Endodermal cell (in vitro differentiated cells): Measurements from ENCODE around the gene FAF2. TPM values are rescaled to one million over a fixed set of nuclear protein-coding genes. Genes with fewer than 3 reads are reported as not detected.

ENCODE experiments used
- DNase-seq: peaks from one replicate; pipeline ENCODE4 v3.0.0-alpha.2; 2017
- H3K27ac ChIP-seq: 2 replicates; pipeline ENCODE4 v1.5.1; 2013; ENCODE audit warnings: mild to moderate bottlenecking, low read depth, low read length, moderate library complexity
- H3K27me3 ChIP-seq: 2 replicates; pipeline ENCODE4 v1.6.1; 2013; ENCODE audit warnings: mild to moderate bottlenecking, low read length, moderate library complexity; ENCODE audit not compliant: insufficient read depth, control insufficient read depth, poor library complexity, severe bottlenecking
- H3K36me3 ChIP-seq: 2 replicates; pipeline ENCODE4 v1.7.0; 2013; ENCODE audit warnings: mild to moderate bottlenecking, low read length, moderate library complexity; ENCODE audit not compliant: control insufficient read depth, insufficient read depth
- H3K4me1 ChIP-seq: one replicate; pipeline ENCODE4 v1.7.0; 2013; ENCODE audit warnings: low read length; ENCODE audit not compliant: control insufficient read depth, insufficient read depth
- H3K4me3 ChIP-seq: 2 replicates; pipeline ENCODE4 v1.5.1; 2013; ENCODE audit warnings: mild to moderate bottlenecking, low read length, moderate library complexity
- H3K9ac ChIP-seq: 2 replicates; pipeline ENCODE4 v1.6.1; 2013; ENCODE audit warnings: mild to moderate bottlenecking, low read length, moderate library complexity; ENCODE audit not compliant: poor library complexity, severe bottlenecking; ENCODE audit errors: extremely low read depth
- H3K9me3 ChIP-seq: 2 replicates; pipeline ENCODE4 v1.6.1; 2013; ENCODE audit warnings: mild to moderate bottlenecking, low read length, moderate library complexity; ENCODE audit not compliant: control insufficient read depth
- H3K27ac Mint-ChIP-seq: 2 replicates; pipeline ENCODE4 v1.8.0; 2020; ENCODE audit warnings: mixed read lengths
- H3K27me3 Mint-ChIP-seq: 2 replicates; pipeline ENCODE4 v1.8.0; 2021; ENCODE audit warnings: mild to moderate bottlenecking, mixed read lengths; ENCODE audit not compliant: insufficient read depth
- H3K36me3 Mint-ChIP-seq: 2 replicates; pipeline ENCODE4 v1.8.0; 2020; ENCODE audit warnings: low read depth, mixed read lengths
- H3K4me1 Mint-ChIP-seq: 2 replicates; pipeline ENCODE4 v1.8.0; 2020; ENCODE audit warnings: mixed read lengths
- H3K4me3 Mint-ChIP-seq: 2 replicates; pipeline ENCODE4 v1.8.0; 2020; ENCODE audit warnings: mild to moderate bottlenecking, moderate library complexity, mixed read lengths
- H3K9me3 Mint-ChIP-seq: 2 replicates; pipeline ENCODE4 v1.8.0; 2020; ENCODE audit warnings: mild to moderate bottlenecking, mixed read lengths
- WGBS, 2 experiments: methylation state at CpG; one replicate each; pipeline versions ENCODE4 v1.1.5 to v1.1.7; 2013; ENCODE audit warnings: missing lambda C conversion rate in 2 of 2, mixed read lengths in 1 of 2; ENCODE audit not compliant: insufficient coverage in 1 of 2, insufficient read length in 1 of 2; 5-methylcytosine and 5-hydroxymethylcytosine counted together
- total RNA-seq, 2 donors: library from RNA; stranded (reverse); fragmentation: NEBNext Ultra II Directional in 1 of 2; extraction: Animal tissue kit (Norgen Biotek cat#: 25700) in 1 of 2; gene quantifications; 2 replicates in 1 of 2; 3 replicates in 1 of 2; pipeline ENCODE4 v1.2.1, GENCODE V29; 2021
- TF ChIP-seq, protein P1 (sequence below): fragments of 200-600 bp; sonication (generic); conservative IDR thresholded peaks from 2 replicates; pipeline ENCODE4 v1.5.0; 2021; ENCODE audit warnings: antibody characterized with exemption, mild to moderate bottlenecking

FAF2 gene
- total RNA-seq, 2 donors from 2014 or later: 42.9 to 53.0 TPM

DNA sequence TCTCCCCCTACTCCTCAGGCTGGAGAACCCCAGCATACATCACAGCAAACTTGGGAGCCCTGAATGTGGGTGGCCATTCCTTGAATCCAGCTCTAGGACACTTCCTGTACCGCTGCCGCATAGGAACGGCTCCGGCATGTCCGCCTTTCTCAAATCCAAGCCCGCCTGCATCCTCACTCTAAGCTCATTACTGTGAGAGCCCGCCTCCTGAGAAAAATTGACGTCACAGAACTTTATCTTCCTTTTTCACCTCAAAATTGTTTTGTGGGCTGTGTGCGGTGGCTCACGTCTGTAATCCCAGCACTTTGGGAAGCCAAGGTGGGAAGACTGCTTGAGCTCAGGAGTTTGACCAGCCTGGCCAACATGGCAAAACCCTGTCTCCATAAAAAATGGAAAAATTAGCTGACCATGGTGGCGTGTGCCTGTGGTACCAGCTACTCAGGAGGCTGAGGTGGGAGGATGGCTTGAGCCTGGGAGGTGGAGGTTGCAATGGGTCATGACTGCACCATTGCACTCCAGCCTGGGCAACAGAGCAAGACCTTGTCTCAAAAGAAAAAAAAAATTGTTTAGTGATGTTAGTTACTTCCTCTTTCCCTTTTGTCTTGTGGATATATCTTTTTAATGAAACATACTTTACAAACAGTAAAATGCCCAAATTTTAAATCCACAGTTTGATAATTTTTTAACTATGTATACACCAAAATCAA is 66.2 kb downstream of the FAF2 start:
- Mint-ChIP-seq H3K27me3 (no peaks in the 10 kb centered on the region), H3K27ac (no peak overlapping the region), H3K4me1 (peaks cover 3% of the 10 kb centered on the region), H3K9me3 (no peaks in the 10 kb centered on the region), H3K4me3 (no peak overlapping the region), H3K36me3 (peaks cover 7% of the 10 kb centered on the region)
- Histone ChIP-seq H3K9me3 (no peaks in the 10 kb centered on the region), H3K4me1 (no peaks in the 10 kb centered on the region), H3K27ac (no peak overlapping the region), H3K9ac (no peak overlapping the region), H3K27me3 (no peaks in the 10 kb centered on the region), H3K36me3 (peaks cover 9% of the 10 kb centered on the region), H3K4me3 (no peak overlapping the region)
- DNase-seq: no peak
- WGBS, 2 experiments: 94 to 95% methylated on average over 11 of the region's 11 CpGs
- TF ChIP-seq, protein P1, sequence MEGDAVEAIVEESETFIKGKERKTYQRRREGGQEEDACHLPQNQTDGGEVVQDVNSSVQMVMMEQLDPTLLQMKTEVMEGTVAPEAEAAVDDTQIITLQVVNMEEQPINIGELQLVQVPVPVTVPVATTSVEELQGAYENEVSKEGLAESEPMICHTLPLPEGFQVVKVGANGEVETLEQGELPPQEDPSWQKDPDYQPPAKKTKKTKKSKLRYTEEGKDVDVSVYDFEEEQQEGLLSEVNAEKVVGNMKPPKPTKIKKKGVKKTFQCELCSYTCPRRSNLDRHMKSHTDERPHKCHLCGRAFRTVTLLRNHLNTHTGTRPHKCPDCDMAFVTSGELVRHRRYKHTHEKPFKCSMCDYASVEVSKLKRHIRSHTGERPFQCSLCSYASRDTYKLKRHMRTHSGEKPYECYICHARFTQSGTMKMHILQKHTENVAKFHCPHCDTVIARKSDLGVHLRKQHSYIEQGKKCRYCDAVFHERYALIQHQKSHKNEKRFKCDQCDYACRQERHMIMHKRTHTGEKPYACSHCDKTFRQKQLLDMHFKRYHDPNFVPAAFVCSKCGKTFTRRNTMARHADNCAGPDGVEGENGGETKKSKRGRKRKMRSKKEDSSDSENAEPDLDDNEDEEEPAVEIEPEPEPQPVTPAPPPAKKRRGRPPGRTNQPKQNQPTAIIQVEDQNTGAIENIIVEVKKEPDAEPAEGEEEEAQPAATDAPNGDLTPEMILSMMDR: no peak

DNA sequence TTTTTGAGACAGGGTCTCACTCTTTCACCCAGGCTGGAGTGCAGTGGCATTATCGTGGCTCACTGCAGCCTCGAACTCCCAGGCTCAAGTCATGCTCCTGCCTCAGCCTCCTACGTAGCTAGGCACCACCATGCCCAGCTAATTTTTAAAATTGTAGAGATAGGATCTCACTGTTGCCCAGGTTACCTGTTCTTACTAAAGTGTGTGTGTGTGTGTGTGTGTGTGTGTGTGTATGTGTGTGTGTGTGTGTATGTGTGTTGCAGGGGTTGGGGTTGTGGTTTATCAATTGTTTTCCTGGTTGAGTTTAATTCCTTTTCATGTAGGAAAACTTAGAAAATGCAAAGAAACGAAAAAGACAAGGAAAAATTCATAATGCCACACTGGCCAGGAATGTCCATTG is 67.2 kb downstream of the FAF2 start:
- Mint-ChIP-seq H3K4me3 (no peak overlapping the region), H3K27me3 (peaks cover 2% of the 10 kb centered on the region), H3K36me3 (no peaks in the 10 kb centered on the region), H3K4me1 (peaks cover 3% of the 10 kb centered on the region), H3K27ac (no peak overlapping the region), H3K9me3 (no peaks in the 10 kb centered on the region)
- no peaks in the 10 kb centered on the region for H3K9me3 ChIP-seq
- no peaks in the 10 kb centered on the region for H3K27me3 ChIP-seq
- TF ChIP-seq, protein P1: no peak
- H3K9ac ChIP-seq: no peak overlapping the region
- WGBS, 2 experiments: 87 to 89% methylated on average over 3 to 4 of the region's 4 CpGs
- no peaks in the 10 kb centered on the region for H3K36me3 ChIP-seq
- no peaks in the 10 kb centered on the region for H3K4me1 ChIP-seq
- no peak for DNase-seq
- H3K27ac ChIP-seq: no peak overlapping the region
- H3K4me3 ChIP-seq: no peak overlapping the region

DNA sequence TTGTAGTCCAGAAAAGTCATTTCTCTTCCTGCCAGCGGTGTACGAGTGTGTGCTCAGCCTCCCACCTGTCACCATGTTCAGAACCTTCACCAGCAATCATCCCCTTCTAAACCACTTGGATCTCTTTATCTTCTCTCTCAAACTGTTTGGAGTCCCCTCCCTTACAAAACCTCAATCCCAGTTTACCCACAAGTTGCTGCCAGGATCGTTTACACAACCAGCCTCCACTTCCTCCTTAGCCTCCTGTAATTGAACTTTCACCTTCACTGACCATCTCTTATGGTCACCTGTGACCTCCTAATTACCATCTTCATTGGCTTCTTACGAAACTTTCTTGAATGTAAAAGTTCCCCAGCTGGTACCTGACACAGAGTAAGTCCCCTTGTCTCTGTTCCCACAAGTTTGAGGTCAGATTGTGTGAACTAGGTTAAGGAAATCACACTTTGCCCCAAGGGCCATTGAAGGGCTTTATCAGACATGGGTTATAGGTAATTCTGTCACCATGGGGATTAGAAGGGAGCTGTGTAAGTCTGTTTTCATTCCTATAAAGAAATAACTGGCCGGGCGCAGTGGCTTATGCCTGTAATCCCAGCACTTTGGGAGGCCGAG is 69.0 kb downstream of the FAF2 start:
- Histone ChIP-seq H3K9me3 (no peaks in the 10 kb centered on the region), H3K36me3 (no peaks in the 10 kb centered on the region), H3K27me3 (no peaks in the 10 kb centered on the region), H3K9ac (no peak overlapping the region), H3K4me3 (no peak overlapping the region), H3K4me1 (no peaks in the 10 kb centered on the region), H3K27ac (no peak overlapping the region)
- peaks cover 2% of the 10 kb centered on the region for H3K27me3 Mint-ChIP-seq
- no peaks in the 10 kb centered on the region for H3K9me3 Mint-ChIP-seq
- TF ChIP-seq, protein P1: no peak
- no peak overlapping the region for H3K4me3 Mint-ChIP-seq
- no peak overlapping the region for H3K27ac Mint-ChIP-seq
- no peaks in the 10 kb centered on the region for H3K36me3 Mint-ChIP-seq
- no peak for DNase-seq
- peaks cover 3% of the 10 kb centered on the region for H3K4me1 Mint-ChIP-seq
- WGBS, 2 experiments: 92 to 93% methylated on average over 7 of the region's 7 CpGs
